Osteoblast (primary cell): ENCODE data around the gene RGS13. TPM values are rescaled to one million over a fixed set of nuclear protein-coding genes. Genes with fewer than 3 reads are reported as not detected.

Experiments
- DNase-seq: peaks from one replicate; pipeline ENCODE4 v3.0.0; 2011; ENCODE audit warnings: low spot score, mixed read lengths; ENCODE audit not compliant: insufficient read length; ENCODE audit errors: missing footprints
- H2AFZ ChIP-seq: 2 replicates; pipeline ENCODE4 v1.6.0; 2011; ENCODE audit warnings: mild to moderate bottlenecking, low read length
- H3K27ac ChIP-seq: 2 replicates; pipeline ENCODE4 v1.5.1; 2011; ENCODE audit warnings: mild to moderate bottlenecking, low read depth, low read length, moderate library complexity
- H3K27me3 ChIP-seq: 2 replicates; pipeline ENCODE4 v1.6.0; 2012; ENCODE audit warnings: mild to moderate bottlenecking, control low read depth, inconsistent platforms, low read length, moderate library complexity; ENCODE audit not compliant: insufficient read depth
- H3K36me3 ChIP-seq: 2 replicates; pipeline ENCODE4 v1.5.1; 2011; ENCODE audit warnings: mild to moderate bottlenecking, low read length, control low read depth, moderate library complexity; ENCODE audit not compliant: insufficient read depth
- H3K4me1 ChIP-seq: 2 replicates; pipeline ENCODE4 v1.5.1; 2011; ENCODE audit warnings: mild to moderate bottlenecking, low read length, control low read depth, moderate library complexity; ENCODE audit not compliant: insufficient read depth
- H3K4me2 ChIP-seq: 2 replicates; pipeline ENCODE4 v1.6.0; 2011; ENCODE audit warnings: mild to moderate bottlenecking, low read length; ENCODE audit not compliant: insufficient read depth
- H3K4me3 ChIP-seq: fragments of 200-600 bp; sonication (generic); 3 replicates; pipeline ENCODE4 v1.5.1; 2012; ENCODE audit warnings: mild to moderate bottlenecking, low read length, inconsistent platforms; ENCODE audit not compliant: insufficient read depth
- H3K79me2 ChIP-seq: 2 replicates; pipeline ENCODE4 v1.6.0; 2012; ENCODE audit warnings: mild to moderate bottlenecking, low read length, control low read depth, inconsistent platforms; ENCODE audit not compliant: insufficient read depth
- H3K9me3 ChIP-seq: 2 replicates; pipeline ENCODE4 v1.5.1; 2011; ENCODE audit warnings: low read depth, low read length, control low read depth
- H4K20me1 ChIP-seq: 2 replicates; pipeline ENCODE4 v1.6.0; 2012; ENCODE audit warnings: mild to moderate bottlenecking, low read length, control low read depth; ENCODE audit not compliant: insufficient read depth
- CTCF ChIP-seq: IDR thresholded peaks from 2 replicates; pipeline ENCODE4 v1.5.1; 2011; ENCODE audit warnings: mild to moderate bottlenecking, low read depth, low read length, moderate library complexity; ENCODE audit errors: extremely low read depth
- total RNA-seq: library from RNA; depleted of rRNA; stranded (reverse); fragments of >200 nt; gene quantifications from 2 replicates; pipeline ENCODE4 v1.2.3, GENCODE V29; 2012

Gene RGS13
- total RNA-seq, 1 donor: not detected

GRCh38 chr1:192698731-192699130, 62.8 kb downstream of the RGS13 start:
- Histone ChIP-seq H3K4me3 (no peak overlapping the region), H3K36me3 (no peaks in the 10 kb centered on the region)

GRCh38 chr1:192700834-192701271, 64.9 kb downstream of the RGS13 start:
- H2AFZ ChIP-seq: no peak overlapping the region

More at GRCh38 chr1:192698731-192699130, 62.8 kb downstream of the RGS13 start:
- no peak overlapping the region for H2AFZ ChIP-seq
- H3K27ac ChIP-seq: no peak overlapping the region
- no peak for DNase-seq
- H3K79me2 ChIP-seq: no peaks in the 10 kb centered on the region
- no peaks in the 10 kb centered on the region for H3K9me3 ChIP-seq
- no peaks in the 10 kb centered on the region for H4K20me1 ChIP-seq
- H3K4me1 ChIP-seq: peaks cover 30% of the 10 kb centered on the region
- TF ChIP-seq CTCF: no peak
- no peaks in the 10 kb centered on the region for H3K27me3 ChIP-seq
- H3K4me2 ChIP-seq: no peak overlapping the region

GRCh38 chr1:192702212-192702902, 66.4 kb downstream of the RGS13 start:
- H3K4me2 ChIP-seq: peak overlapping the region; percentile 28
- peaks cover 30% of the 10 kb centered on the region for H3K4me1 ChIP-seq
- no peak overlapping the region for H2AFZ ChIP-seq
- H3K4me3 ChIP-seq: no peak overlapping the region
- H3K9me3 ChIP-seq: no peaks in the 10 kb centered on the region
- DNase-seq: no peak
- peak overlapping the region; percentile 52 for H3K27ac ChIP-seq
- H4K20me1 ChIP-seq: no peaks in the 10 kb centered on the region
- H3K79me2 ChIP-seq: no peaks in the 10 kb centered on the region
- no peaks in the 10 kb centered on the region for H3K36me3 ChIP-seq
- H3K27me3 ChIP-seq: no peaks in the 10 kb centered on the region
- TF ChIP-seq CTCF: no peak

More at GRCh38 chr1:192700834-192701271, 64.9 kb downstream of the RGS13 start:
- Histone ChIP-seq H3K27ac (peak overlapping the region; percentile 53), H3K4me2 (peak overlapping the region; percentile 39), H3K79me2 (no peaks in the 10 kb centered on the region), H3K4me3 (no peak overlapping the region), H3K4me1 (peaks cover 30% of the 10 kb centered on the region), H3K9me3 (no peaks in the 10 kb centered on the region), H3K36me3 (no peaks in the 10 kb centered on the region), H4K20me1 (no peaks in the 10 kb centered on the region), H3K27me3 (no peaks in the 10 kb centered on the region)
- TF ChIP-seq CTCF: no peak
- peak; percentile 81 for DNase-seq

GRCh38 chr1:192703283-192704206, 67.6 kb downstream of the RGS13 start:
- Histone ChIP-seq H3K4me2 (no peak overlapping the region), H2AFZ (no peak overlapping the region), H3K9me3 (no peaks in the 10 kb centered on the region), H3K4me3 (no peak overlapping the region), H4K20me1 (no peaks in the 10 kb centered on the region), H3K79me2 (no peaks in the 10 kb centered on the region), H3K27ac (no peak overlapping the region), H3K4me1 (peaks cover 30% of the 10 kb centered on the region), H3K36me3 (no peaks in the 10 kb centered on the region), H3K27me3 (no peaks in the 10 kb centered on the region)
- no peak for DNase-seq
- TF ChIP-seq CTCF: no peak
